ENCODE measurements around the gene GIMAP1.

GIMAP1 gene

DNA sequence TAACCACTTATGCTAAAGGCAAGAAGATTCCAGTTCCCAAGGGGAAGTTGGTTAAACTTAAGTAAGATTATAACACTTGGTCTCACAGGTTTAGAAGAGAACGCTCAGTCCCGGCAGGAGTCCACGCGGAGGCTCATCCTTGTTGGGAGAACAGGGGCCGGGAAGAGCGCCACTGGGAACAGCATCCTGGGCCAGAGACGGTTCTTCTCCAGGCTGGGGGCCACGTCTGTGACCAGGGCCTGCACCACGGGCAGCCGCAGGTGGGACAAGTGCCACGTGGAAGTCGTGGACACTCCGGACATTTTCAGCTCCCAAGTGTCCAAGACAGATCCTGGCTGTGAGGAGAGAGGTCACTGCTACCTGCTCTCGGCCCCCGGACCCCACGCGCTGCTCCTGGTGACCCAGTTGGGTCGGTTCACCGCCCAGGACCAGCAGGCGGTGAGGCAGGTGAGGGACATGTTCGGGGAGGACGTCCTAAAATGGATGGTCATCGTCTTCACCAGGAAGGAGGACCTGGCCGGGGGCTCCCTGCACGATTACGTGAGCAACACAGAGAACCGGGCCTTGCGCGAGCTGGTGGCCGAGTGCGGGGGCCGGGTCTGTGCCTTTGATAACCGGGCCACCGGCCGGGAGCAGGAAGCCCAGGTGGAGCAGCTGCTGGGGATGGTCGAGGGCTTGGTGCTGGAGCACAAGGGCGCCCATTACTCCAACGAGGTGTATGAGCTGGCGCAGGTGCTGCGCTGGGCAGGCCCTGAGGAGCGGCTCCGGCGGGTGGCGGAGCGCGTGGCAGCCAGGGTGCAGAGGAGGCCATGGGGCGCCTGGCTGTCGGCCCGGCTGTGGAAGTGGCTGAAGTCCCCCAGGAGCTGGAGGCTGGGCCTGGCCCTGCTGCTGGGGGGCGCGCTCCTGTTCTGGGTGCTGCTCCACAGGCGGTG lies 3.8 kb downstream of the GIMAP1 start:
- H3K4me3 ChIP-seq (ENCODE audit: low read length), result no peak overlapping the region
- no peak for DNase-seq (ENCODE audit: low read depth, low spot score)

DNA sequence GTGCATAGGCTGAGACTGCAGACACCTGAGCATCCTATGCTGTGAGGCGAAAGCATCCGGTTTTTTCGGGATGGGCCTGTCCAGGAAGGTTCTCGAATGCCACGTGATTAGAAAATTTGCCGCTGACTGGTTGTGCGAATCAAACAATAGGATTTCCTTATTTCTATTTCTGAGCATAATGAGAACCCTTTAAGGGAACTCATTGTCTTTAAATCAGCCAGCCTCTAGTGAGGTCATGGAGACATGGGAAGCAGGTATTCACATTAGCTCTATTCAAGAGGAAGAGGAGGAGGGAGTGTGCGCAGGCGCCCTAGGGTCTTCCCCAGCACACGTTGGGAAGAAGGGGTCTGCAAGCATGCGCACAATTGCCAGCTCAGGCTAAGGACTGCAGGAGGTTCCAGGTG lies 5.6 kb downstream of the GIMAP1 start:
- H3K4me3 ChIP-seq (ENCODE audit: low read length), result no peak overlapping the region
- DNase-seq (ENCODE audit: low read depth, low spot score), result no peak

GRCh38 chr7:150722431-150722931 lies 6.1 kb downstream of the GIMAP1 start:
- no peak for DNase-seq (ENCODE audit: low read depth, low spot score)

DNA sequence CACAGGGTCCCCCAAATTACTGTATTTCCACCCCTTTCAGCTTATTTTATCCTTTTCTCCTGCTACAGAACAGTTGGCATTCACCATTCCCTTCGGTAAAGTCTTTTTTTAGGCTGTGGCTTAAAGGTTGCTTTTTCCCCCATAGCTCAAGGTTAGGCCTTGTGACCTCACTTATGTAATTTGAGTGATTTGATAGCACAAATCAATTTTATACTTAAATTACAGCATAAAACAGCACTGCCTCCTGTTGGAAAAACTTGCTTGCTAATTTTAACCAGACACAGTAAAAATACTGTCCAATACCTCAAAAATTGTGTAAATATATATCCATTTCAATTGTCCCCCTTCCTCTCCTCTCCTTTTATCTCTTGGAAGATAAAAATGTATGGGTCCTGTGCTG lies 7.1 kb downstream of the GIMAP1 start:
- DNase-seq (ENCODE audit: low read depth, low spot score), result no peak

More at GRCh38 chr7:150722431-150722931, 6.1 kb downstream of the GIMAP1 start:
- H3K4me3 ChIP-seq (ENCODE audit: low read length), result no peak overlapping the region

DNA sequence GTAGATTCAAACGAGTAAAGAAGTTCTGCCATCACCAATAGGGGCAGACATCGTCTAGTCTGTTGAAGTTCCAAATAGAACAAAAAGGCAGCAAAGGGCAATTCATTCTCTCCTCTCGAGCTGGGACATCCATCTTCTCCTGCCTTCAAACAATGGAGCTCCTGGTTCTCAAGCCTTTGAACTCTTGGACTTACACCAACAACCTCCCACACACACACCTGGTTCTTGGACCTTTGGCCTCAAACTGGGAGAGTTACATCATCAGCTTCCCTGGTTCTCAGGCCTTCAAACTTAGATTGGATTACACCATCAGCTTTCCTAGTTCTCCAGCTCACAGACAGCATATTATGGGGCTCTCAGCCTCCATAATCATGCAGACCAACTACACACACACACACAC lies 11.0 kb downstream of the GIMAP1 start:
- no peak overlapping the region for H3K4me3 ChIP-seq (ENCODE audit: low read length)
- DNase-seq (ENCODE audit: low read depth, low spot score), result no peak

More for the DNA sequence above, 7.1 kb downstream of the GIMAP1 start:
- no peak overlapping the region for H3K4me3 ChIP-seq (ENCODE audit: low read length)

- H3K4me3 ChIP-seq (ENCODE audit: low read length), result no peak overlapping the region
- no peak for DNase-seq (ENCODE audit: low read depth, low spot score)
Observed at GRCh38 chr7:150728011-150728410, 11.6 kb downstream of the GIMAP1 start.

DNA sequence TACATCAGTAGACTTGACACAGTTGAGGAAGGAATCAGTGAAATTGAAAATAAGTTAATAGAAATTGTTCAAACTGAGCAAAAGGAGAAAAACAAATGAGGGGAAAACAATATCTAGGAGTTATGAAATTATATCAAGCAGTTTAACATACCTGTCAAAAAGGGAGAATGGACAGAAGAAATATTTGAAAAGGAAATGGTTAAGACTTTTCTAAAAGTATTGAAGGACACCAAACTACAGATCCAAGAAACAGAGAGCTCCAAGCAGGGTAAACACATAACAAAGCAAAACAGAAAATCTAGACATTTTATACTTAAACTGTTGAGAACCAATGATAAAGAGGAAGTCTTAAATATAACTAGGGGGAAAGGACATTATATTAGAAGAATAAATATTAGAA lies 12.2 kb downstream of the GIMAP1 start:
- H3K4me3 ChIP-seq (ENCODE audit: low read length), result no peak overlapping the region
- DNase-seq (ENCODE audit: low read depth, low spot score), result no peak

DNA sequence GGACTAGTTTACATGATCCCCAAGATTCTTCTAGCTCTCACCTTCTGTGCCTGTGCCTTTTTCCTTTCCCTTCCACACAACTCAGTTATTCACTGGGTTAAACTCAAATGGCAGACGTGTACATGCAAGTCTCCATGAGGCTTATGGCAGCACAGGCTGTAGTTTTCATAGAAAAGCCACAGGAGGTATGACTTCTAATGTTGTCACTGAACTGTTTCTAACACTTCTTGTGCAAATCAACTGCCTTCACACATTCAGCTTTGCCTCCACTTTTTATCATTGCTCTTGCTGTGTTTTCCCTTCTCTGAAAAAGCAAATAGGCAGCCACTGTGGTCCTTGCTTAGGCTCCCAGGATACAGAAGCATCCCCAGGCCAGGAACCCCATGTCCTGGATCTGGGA lies 15.5 kb downstream of the GIMAP1 start:
- DNase-seq (ENCODE audit: low read depth, low spot score), result no peak
- H3K4me3 ChIP-seq (ENCODE audit: low read length), result no peak overlapping the region

DNA sequence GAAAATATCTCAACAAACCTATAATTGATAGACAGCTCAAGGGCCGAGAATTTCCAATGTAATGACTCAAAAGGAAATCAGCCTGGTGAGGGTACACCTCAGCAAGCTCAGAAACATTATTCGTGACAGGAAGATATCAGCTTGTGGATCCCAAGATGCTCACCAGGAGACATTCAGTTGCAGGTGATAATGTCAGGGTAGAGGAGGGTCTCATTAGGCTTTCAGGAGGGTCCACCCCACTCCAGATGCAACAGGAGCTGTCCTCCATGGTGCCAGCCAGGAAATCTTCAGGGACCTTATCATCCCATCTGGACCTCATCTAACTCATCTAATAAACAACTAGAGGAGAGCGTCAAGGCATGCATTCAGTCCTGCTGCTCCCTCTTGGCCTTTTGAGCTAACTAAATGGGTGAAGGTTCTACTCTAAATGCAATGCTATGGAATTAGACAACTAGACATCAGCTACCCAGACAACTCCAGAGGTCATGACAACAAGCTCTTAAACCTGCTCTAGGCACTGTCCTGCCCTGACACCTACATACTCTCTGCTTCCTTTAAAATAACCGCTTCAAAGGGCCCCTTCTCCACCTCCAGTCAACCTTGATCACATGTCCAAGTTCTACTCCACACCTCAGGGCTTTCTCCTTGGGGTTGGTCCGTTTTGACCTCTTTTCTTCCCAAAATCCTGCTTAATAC lies 16.5 kb downstream of the GIMAP1 start:
- no peak overlapping the region for H3K4me3 ChIP-seq (ENCODE audit: low read length)
- no peak for DNase-seq (ENCODE audit: low read depth, low spot score)

- DNase-seq (ENCODE audit: low read depth, low spot score), result no peak
- H3K4me3 ChIP-seq (ENCODE audit: low read length), result no peak overlapping the region
Observed at GRCh38 chr7:150733482-150734095, 17.2 kb downstream of the GIMAP1 start.

DNA sequence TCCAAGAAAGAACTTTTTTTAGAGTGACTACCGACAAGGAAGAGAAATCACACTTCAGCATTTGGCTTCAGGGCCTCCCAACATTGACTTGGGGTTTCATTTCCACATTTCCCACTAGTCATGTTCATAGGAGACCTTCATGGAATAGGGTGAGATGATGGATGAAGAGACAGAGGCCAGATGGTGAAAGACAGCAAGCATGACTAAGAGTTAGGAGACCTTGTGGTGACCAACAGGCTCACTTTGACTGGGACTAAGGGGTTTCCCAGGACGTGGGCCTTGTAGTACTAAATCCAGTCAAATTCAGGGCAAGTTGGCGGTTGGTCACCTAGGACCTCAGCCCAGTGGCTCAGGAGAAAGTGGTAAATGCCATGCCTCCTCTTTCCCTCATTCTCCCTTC lies 17.8 kb downstream of the GIMAP1 start:
- DNase-seq (ENCODE audit: low read depth, low spot score), result no peak

GRCh38 chr7:150735596-150736358 lies 19.4 kb downstream of the GIMAP1 start:
- peak; percentile 89 for DNase-seq (ENCODE audit: low read depth, low spot score)
- H3K4me3 ChIP-seq (ENCODE audit: low read length), result no peak overlapping the region

More for the DNA sequence above, 17.8 kb downstream of the GIMAP1 start:
- H3K4me3 ChIP-seq (ENCODE audit: low read length), result no peak overlapping the region

- H3K4me3 ChIP-seq (ENCODE audit: low read length), result peak overlapping the region; percentile 86
- DNase-seq (ENCODE audit: low read depth, low spot score), result no peak
Observed at GRCh38 chr7:150736864-150737263, 20.5 kb downstream of the GIMAP1 start.

GRCh38 chr7:150737265-150738055 lies 21.0 kb downstream of the GIMAP1 start, which contains the start of gene GIMAP5:
Gene GIMAP5, plus strand, starts transcription at chr7:150737418. Its CDS starts 3,467 bp downstream, at chr7:150740885.
- H3K4me3 ChIP-seq (ENCODE audit: low read length), result peak within 1 kb of the TSS; percentile 86
- DNase-seq (ENCODE audit: low read depth, low spot score), result no peak

- H3K4me3 ChIP-seq (ENCODE audit: low read length), result peak overlapping the region; percentile 86
- DNase-seq (ENCODE audit: low read depth, low spot score), result peak; percentile 61
Observed at GRCh38 chr7:150738092-150738491, 21.7 kb downstream of the GIMAP1 start.

GRCh38 chr7:150738591-150739001 lies 22.2 kb downstream of the GIMAP1 start:
- DNase-seq (ENCODE audit: low read depth, low spot score), result no peak
- H3K4me3 ChIP-seq (ENCODE audit: low read length), result peak overlapping the region; percentile 86

- H3K4me3 ChIP-seq (ENCODE audit: low read length), result peak overlapping the region; percentile 86
- no peak for DNase-seq (ENCODE audit: low read depth, low spot score)
Observed at GRCh38 chr7:150739033-150739432, 22.6 kb downstream of the GIMAP1 start.

GRCh38 chr7:150740053-150740452 lies 23.6 kb downstream of the GIMAP1 start:
- no peak for DNase-seq (ENCODE audit: low read depth, low spot score)
- no peak overlapping the region for H3K4me3 ChIP-seq (ENCODE audit: low read length)
